Inflammatory macrophage treated with lipopolysaccharide for 4 hours (primary cell): ENCODE data around the gene TOGARAM1.

ENCODE experiments used
- DNase-seq: peaks from one replicate; pipeline ENCODE4 v3.0.0-alpha.2; 2020

TOGARAM1 gene

DNA sequence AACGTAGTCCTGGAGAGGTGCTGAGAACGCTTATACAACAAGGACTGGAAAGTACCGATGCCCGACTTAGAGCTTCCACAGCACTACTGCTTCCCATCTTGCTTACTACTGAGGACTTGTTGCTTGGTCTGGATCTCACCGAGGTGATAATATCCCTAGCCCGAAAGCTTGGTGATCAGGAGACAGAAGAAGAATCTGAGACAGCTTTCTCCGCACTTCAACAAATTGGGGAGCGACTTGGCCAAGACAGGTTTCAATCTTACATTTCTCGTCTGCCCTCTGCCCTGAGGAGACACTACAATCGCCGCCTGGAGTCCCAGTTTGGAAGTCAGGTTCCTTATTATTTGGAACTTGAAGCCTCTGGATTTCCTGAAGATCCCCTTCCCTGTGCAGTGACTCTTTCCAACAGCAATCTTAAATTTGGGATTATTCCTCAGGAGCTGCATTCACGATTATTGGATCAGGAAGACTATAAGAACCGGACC lies 1.1 kb downstream of the TOGARAM1 start:
- DNase-seq, result peak; percentile 22

DNA sequence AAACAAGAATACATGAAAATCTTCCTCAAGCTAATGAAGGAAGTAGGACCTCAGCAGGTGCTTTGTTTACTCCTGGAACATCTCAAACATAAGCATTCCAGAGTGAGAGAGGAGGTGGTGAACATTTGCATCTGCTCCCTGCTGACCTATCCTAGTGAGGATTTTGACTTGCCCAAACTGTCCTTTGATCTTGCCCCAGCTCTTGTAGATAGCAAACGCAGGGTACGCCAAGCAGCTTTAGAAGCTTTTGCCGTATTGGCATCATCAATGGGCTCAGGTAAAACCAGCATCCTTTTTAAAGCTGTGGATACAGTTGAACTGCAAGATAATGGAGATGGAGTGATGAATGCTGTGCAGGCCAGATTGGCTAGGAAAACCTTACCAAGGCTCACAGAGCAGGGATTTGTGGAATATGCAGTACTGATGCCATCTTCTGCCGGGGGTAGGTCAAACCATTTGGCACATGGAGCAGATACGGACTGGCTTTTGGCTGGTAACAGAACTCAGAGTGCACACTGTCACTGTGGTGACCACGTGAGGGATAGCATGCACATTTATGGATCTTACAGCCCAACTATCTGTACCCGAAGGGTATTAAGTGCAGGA lies 1.9 kb downstream of the TOGARAM1 start:
- DNase-seq, result no peak

DNA sequence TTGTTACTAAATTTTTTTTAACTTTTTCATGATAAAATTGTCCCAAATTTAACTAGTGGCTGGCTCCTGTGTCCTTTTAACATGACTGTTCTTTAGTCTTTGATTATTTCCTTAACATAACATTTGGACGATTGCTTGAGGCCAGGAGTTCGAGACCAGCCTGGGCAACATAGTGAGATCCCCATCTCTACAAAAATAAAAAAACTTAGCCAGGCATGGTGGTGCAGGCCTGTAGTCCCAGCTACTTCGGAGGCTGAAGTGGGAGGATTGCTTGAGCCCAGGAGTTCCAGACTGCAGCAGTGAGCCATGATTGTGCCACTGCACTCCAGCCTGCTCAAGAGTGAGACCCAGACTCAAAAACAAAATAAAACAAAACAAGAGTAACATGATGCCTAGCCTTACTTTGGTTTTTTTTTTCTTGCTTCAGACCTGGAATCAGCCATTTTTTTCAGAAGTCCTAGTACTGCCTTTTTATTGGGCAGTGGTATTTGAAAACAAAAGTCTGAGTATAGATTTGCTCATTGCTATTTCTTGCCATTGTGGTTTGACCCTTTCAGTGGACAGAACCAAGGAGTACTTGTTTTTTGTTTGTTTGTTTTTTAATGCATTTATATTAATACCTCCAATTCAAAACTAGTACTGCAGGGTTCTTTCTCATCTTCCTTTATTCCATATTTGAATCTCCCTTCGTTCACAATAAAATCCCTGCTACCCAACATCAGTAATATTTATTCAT lies 4.8 kb downstream of the TOGARAM1 start:
- DNase-seq, result no peak

GRCh38 chr14:44968714-44969113 lies 6.7 kb downstream of the TOGARAM1 start:
- DNase-seq, result no peak

DNA sequence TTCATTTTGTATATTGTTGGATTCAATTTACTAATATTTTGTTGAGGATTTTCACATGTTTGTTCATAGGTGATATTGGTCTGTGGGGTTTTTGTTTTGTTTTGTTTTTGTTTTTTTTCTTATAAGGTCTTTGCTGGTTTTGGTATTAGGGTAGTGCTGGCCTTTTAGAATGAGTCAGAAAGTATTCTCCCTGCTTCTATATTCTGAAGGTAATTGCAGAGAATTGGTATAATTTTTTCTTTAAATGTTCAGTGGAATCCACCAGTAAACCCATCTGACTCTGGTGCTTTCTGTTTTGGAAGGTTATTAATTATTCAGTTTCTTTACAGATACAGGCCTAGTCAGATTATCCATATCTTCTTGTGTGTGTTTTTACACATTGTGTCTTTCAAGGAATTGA lies 8.9 kb downstream of the TOGARAM1 start:
- no peak for DNase-seq

- no peak for DNase-seq
These were observed 9.5 kb downstream of the TOGARAM1 start for GRCh38 chr14:44971459-44971858.

- DNase-seq, result no peak
These were observed 17.3 kb downstream of the TOGARAM1 start for GRCh38 chr14:44979273-44979672.

DNA sequence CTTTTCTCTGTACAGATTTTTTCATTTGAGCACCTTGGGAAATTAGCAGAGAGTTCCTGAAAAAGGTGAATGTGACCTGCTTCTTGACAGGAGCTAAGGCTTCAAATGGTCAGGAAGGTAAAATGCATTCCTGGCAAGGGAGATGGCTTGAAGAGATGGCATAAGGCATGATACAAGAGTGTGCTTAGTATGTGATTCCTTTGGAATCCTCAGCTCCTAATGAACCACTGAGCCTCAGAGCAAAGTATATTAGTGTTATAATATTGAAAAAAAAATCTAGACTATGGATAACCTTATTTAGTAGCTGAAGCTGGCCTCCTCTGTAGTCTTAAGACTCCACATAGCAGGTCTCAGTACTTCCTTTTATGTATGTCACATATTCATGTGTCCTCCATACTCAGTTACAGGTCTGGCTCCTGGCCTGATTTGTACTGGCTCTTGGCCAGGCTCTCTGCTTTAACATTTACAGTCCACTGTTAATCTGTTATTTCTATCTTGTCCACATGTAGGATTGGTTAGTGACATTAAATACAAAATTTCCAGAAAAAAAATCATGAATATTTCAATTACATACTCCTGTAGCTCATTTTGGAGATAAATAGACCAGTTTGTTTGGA lies 17.9 kb downstream of the TOGARAM1 start:
- DNase-seq, result no peak

DNA sequence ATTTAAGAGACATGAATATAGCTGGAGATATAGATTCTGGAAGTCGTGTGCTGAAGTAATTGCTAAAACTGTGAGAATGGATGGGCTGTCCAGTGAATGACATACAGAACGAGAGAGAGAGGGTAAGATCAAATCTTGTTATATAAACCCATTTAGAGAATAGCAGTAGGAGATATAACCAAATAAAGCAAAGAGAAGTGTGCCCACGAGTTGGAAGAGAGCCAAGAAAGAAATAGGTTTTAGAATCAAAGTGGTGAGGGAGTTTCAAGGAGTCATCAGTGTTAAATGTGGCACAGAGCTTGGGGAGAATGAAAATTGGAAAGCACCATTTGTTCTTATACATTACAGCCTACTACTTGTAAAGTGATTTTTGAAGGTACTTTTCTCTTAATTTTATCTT lies 19.2 kb downstream of the TOGARAM1 start:
- no peak for DNase-seq

- DNase-seq, result no peak
These were observed 20.6 kb downstream of the TOGARAM1 start for GRCh38 chr14:44982594-44982993.

DNA sequence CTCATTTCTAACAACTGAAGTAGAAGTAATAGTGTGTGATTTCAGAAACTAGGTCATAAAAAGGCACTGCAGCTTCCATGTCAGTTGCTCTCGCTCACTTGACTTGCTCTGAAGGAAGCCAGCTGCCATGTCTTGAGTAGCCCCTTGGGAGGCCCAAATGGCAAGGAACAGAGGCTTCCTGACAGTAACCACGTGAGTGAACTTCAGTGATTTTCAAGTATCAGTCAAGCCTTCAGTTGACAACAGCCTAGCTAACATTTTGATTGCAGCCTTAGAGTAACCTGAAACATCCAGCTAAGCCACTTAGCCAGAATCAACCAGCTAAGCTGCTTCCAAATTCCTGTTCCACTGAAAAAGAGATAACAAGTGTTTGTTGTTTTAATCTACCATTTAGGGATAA lies 26.7 kb downstream of the TOGARAM1 start:
- DNase-seq, result no peak

GRCh38 chr14:44989497-44990440 lies 27.8 kb downstream of the TOGARAM1 start:
- peak; percentile 55 for DNase-seq

GRCh38 chr14:44990533-44990932 lies 28.5 kb downstream of the TOGARAM1 start:
- no peak for DNase-seq

GRCh38 chr14:44995196-44995595 lies 33.2 kb downstream of the TOGARAM1 start:
- DNase-seq, result no peak

DNA sequence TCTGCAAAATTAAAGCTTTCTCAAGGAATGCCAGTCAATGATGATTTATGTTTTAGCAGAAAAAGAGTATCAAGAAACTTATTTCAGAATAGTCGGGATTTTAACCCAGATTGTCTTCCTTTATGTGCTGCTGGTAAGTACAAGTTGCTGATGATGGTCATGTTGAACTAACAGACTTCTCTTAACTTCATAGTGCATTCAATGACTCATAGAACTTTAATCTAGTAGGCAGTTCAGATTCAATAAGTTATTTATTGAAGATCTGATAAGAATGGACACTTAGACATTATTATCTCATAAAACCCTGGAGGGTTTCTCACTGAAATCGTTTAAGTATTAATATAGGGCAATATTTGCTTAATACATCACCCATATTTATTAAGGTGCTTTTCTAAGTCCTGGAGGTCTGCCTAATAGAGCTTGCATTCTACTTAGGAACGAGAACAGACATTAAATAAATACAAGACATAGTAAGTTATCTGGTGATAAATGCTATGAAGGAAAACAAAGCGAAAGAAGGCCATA lies 33.8 kb downstream of the TOGARAM1 start:
- DNase-seq, result no peak

- DNase-seq, result no peak
These were observed 41.9 kb downstream of the TOGARAM1 start for GRCh38 chr14:45003924-45004323.

GRCh38 chr14:45015133-45015532 lies 53.1 kb downstream of the TOGARAM1 start:
- DNase-seq, result no peak

GRCh38 chr14:45028107-45028626 lies 66.2 kb downstream of the TOGARAM1 start:
- DNase-seq, result peak; percentile 40

DNA sequence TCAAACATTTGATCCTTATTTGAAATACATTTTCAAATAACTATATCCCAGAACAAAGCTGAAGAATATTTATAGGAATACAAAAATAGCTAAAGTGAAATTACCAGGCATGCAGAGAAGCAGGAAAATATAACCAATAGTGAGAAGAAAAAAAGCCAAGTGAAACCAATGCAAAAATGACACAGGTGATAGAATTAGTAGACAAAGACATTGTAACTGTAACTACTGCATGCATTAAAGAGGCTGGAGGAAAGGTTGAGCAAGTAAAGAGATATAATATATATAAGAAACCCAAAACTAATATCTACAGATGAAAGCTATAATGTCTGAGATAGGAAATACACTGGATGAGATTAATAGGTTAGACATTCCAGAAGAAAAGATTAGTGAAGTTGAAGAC lies 72.7 kb downstream of the TOGARAM1 start:
- DNase-seq, result no peak

DNA sequence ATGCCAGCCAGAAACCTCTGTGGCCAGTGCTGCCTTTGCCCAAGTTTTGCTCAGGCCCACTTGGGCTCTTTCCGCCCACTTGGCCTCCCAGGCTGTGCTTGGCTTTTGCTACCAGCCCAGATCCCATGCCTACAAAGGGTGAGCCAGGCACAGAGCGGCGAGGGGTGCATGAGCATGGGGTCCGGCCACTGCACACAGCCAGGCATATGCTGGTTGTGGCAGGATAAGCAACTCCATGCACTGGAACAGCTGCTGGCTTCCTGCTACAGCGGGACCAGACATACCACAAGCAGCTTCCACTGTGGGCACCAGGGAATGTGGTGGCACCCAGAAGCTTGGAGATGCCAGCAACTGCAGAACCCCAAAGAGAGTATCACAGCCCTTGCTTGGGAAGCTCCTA lies 76.3 kb downstream of the TOGARAM1 start:
- no peak for DNase-seq

GRCh38 chr14:45038865-45039264 lies 76.9 kb downstream of the TOGARAM1 start:
- no peak for DNase-seq

DNA sequence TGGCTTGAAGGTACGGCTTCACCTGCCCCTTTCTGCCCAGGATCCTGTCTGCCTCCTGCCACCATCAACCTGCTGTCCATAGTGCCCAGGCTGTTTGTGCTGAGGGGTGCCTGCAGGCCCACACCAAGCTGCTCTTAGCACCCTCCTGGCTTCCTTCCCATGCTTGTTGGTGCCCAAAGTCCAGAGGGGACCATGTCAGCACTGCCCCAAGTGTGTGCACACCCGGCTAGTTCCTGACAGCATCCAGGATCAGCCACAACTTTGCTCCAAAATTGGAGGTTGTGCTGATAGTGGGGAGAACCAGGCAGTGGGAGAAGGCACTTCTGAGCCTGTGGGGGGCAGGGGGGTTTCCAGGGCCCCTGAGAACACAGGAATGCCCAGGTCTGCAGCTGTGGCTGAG lies 77.4 kb downstream of the TOGARAM1 start:
- DNase-seq, result no peak

- DNase-seq, result no peak
These were observed 79.7 kb downstream of the TOGARAM1 start for GRCh38 chr14:45041641-45042040.
